WERI-Rb-1 (cell line): ENCODE results near the gene PTPRN2.

Experiments used
- DNase-seq: peaks from one replicate; pipeline ENCODE4 v3.0.0-alpha.2; 2020
- H3K27ac ChIP-seq: fragments of 250-450 bp; sonication (Bioruptor Pico); 2 replicates; pipeline ENCODE4 v1.5.1; 2020; ENCODE audit warnings: mild to moderate bottlenecking, moderate library complexity
- H3K27me3 ChIP-seq: fragments of 250-450 bp; sonication (Bioruptor Pico); 2 replicates; pipeline ENCODE4 v1.5.1; 2021; ENCODE audit warnings: mild to moderate bottlenecking, low read depth, moderate library complexity; ENCODE audit not compliant: insufficient read depth, severe bottlenecking
- H3K36me3 ChIP-seq: fragments of 250-450 bp; sonication (Bioruptor Pico); 2 replicates; pipeline ENCODE4 v1.5.1; 2020; ENCODE audit warnings: mild to moderate bottlenecking, moderate library complexity
- H3K4me3 ChIP-seq: 2 replicates; pipeline ENCODE4 v1.5.1; 2011; ENCODE audit warnings: low read depth, mild to moderate bottlenecking, control low read depth, low read length
- H3K9me3 ChIP-seq: fragments of 250-450 bp; sonication (Bioruptor Pico); 2 replicates; pipeline ENCODE4 v1.5.1; 2021; ENCODE audit warnings: mild to moderate bottlenecking, moderate library complexity; ENCODE audit not compliant: severe bottlenecking
- CTCF ChIP-seq: IDR thresholded peaks from 2 replicates; pipeline ENCODE4 v1.5.1; 2011; ENCODE audit warnings: low read depth, mild to moderate bottlenecking, control low read depth, inconsistent platforms, low read length

Gene PTPRN2

GRCh38 chr7:157873181-157873580, 714.4 kb downstream of the PTPRN2 start:
- Histone ChIP-seq H3K4me3 (no peak overlapping the region), H3K9me3 (no peaks in the 10 kb centered on the region), H3K27ac (no peak overlapping the region), H3K36me3 (no peaks in the 10 kb centered on the region), H3K27me3 (no peaks in the 10 kb centered on the region)
- no peak for DNase-seq
- TF ChIP-seq CTCF, result no peak

GRCh38 chr7:157872447-157872846, 715.2 kb downstream of the PTPRN2 start:
- DNase-seq, result no peak
- no peak for TF ChIP-seq CTCF
- Histone ChIP-seq H3K4me3 (no peak overlapping the region), H3K9me3 (no peaks in the 10 kb centered on the region), H3K27me3 (no peaks in the 10 kb centered on the region), H3K27ac (no peak overlapping the region), H3K36me3 (no peaks in the 10 kb centered on the region)

GRCh38 chr7:157871681-157872080, 715.9 kb downstream of the PTPRN2 start:
- no peak for DNase-seq
- Histone ChIP-seq H3K36me3 (no peaks in the 10 kb centered on the region), H3K9me3 (no peaks in the 10 kb centered on the region), H3K27me3 (no peaks in the 10 kb centered on the region), H3K4me3 (no peak overlapping the region), H3K27ac (no peak overlapping the region)
- no peak for TF ChIP-seq CTCF

- Histone ChIP-seq H3K27ac (no peak overlapping the region), H3K4me3 (no peak overlapping the region), H3K27me3 (no peaks in the 10 kb centered on the region), H3K36me3 (no peaks in the 10 kb centered on the region), H3K9me3 (no peaks in the 10 kb centered on the region)
- no peak for TF ChIP-seq CTCF
- DNase-seq, result no peak
Measured at GRCh38 chr7:157870644-157871290, 716.9 kb downstream of the PTPRN2 start.

GRCh38 chr7:157869793-157870192, 717.8 kb downstream of the PTPRN2 start:
- no peak for DNase-seq
- no peak for TF ChIP-seq CTCF
- Histone ChIP-seq H3K36me3 (no peaks in the 10 kb centered on the region), H3K4me3 (no peak overlapping the region), H3K9me3 (no peaks in the 10 kb centered on the region), H3K27ac (no peak overlapping the region), H3K27me3 (no peaks in the 10 kb centered on the region)

GRCh38 chr7:157867685-157868305, 719.8 kb downstream of the PTPRN2 start:
- no peaks in the 10 kb centered on the region for H3K36me3 ChIP-seq
- no peaks in the 10 kb centered on the region for H3K9me3 ChIP-seq
- no peak for TF ChIP-seq CTCF
- no peak for DNase-seq
- H3K27me3 ChIP-seq, result no peaks in the 10 kb centered on the region
- H3K27ac ChIP-seq, result no peak overlapping the region
- no peak overlapping the region for H3K4me3 ChIP-seq
